ENCODE measurements around the gene HCK.
"Not testable (repeated sequence)": the region's sequence is repeated elsewhere in the genome, so short reads cannot be mapped to it uniquely, and the experiment has no call there.

HCK gene

DNA sequence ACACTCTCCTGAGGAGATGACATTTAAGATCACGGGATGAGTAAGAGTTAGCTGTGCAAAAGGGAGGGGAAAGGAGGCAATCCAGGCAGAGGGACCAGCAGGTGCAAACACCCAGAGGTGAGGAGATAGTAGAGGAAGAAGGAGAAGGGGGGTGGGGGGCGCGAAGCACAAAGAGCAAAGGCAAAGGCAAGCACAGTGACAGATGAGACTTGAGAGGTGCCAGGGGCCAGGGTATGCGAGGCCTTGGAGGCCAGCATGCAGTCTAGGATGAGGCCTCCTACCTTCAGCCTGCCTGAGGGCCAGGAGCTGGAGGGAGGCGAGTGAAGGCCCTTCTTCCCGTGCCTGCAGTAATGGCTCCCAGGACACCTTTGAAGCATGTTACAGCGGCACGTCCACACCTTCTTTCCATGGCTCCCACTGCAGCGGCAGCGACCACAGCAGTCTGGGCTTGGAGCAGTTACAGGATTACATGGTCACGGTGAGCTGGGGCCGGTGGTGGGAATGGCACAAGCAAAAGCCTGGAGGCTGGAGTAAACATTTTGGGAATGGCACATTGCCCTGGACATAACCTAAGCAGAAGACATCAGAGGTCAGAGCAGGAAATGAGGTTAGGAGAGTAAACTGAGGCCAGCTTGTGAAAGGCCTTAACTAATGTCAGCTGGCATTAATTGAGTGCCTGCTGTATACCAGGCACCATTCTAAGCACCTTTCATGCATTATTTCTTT lies 23.2 kb upstream of the HCK start:
- no peak for DNase-seq (ENCODE audit: low read depth in 4 of 4, low spot score in 1 of 4)

- DNase-seq (ENCODE audit: low read depth in 4 of 4, low spot score in 1 of 4): no peak
Observed at GRCh38 chr20:32029561-32029960, 22.5 kb upstream of the HCK start.

DNA sequence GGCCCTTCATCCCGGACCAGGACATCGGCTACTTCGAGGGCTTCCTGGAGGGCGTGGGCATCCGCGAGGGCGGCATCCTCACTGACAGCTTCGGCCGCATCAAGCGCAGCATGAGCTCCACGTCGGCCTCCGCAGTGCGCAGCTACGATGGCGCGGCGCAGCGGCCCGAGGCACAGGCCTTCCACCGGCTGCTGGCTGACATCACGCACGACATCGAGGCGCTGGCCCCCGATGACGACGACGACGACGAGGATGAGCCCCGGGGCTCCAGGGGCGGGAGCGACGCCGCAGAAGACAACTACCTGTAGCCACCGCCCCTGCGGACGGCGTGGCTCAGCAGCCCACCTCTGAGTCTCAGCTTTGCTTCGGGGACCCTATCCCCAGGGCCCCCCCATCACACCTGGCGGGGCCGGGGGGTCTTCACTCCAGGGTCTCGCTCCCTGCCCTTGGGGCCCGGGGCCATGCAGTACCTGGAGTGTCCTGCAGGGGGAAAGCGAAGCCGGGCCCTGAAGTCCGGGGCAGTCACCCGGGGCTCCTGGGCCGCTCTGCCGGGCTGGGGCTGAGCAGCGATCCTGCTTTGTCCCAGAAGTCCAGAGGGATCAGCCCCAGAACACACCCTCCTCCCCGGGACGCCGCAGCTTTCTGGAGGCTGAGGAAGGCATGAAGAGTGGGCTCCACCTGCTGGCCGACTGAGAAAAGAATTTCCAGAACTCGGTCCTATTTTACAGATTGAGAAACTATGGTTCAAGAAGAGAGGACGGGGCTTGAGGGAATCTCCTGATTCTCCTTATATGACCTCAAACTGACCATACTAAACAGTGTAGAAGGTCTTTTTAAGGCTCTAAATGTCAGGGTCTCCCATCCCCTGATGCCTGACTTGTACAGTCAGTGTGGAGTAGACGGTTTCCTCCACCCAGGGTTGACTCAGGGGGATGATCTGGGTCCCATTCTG lies 20.8 kb upstream of the HCK start:
- peak; percentile 22 to 39 (median 30) for DNase-seq (ENCODE audit: low read depth in 4 of 4, low spot score in 1 of 4)

DNA sequence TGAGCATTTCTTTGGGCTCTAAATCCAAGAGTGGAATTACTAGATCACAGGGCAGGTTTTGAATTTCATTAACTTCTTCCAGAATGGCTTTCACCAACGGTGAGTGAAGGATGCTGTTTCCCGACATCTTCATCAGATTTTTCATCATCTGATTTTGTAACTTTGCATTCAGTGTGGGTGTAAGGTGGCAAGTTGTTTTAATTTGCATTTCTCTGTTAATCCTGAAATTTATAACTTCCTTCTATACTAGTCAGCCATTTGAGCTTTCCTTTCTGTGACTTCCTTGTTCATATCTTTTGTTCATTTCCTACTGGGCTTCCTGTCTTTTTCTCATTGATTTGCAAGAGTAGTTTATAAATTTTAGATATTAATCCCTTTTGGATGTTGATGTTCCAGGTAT lies 18.7 kb upstream of the HCK start:
- DNase-seq (ENCODE audit: low read depth in 4 of 4, low spot score in 1 of 4): no peak

GRCh38 chr20:32033721-32034120 lies 18.3 kb upstream of the HCK start:
- not testable (repeated sequence) for DNase-seq (ENCODE audit: low read depth in 4 of 4, low spot score in 1 of 4)

- DNase-seq (ENCODE audit: low read depth in 4 of 4, low spot score in 1 of 4): no peak
Observed at GRCh38 chr20:32034581-32035425, 17.2 kb upstream of the HCK start.

GRCh38 chr20:32035426-32035779 lies 16.6 kb upstream of the HCK start:
- DNase-seq (ENCODE audit: low read depth in 4 of 4, low spot score in 1 of 4): no peak

GRCh38 chr20:32036252-32036651 lies 15.8 kb upstream of the HCK start:
- no peak for DNase-seq (ENCODE audit: low read depth in 4 of 4, low spot score in 1 of 4)

- DNase-seq (ENCODE audit: low read depth in 4 of 4, low spot score in 1 of 4): no peak
Observed at GRCh38 chr20:32036716-32037485, 15.1 kb upstream of the HCK start.

DNA sequence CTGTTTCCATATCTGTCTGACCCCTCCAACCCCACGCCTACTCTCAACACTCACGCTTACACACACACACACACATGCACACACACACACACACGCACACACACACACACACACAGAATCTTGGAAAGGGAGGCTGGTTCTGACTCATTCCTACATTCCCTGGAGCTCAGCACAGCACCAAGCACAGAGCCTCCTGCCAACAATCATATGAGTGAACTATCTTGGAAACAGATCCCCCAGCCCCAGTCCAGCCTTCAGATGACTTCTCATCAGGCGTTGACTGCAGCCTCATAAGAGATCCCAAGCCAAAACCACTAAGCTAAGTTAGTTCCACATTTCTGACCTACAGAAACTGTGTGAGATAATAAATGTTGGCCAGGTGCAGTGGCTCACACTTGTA lies 14.1 kb upstream of the HCK start:
- no peak for DNase-seq (ENCODE audit: low read depth in 4 of 4, low spot score in 1 of 4)

DNA sequence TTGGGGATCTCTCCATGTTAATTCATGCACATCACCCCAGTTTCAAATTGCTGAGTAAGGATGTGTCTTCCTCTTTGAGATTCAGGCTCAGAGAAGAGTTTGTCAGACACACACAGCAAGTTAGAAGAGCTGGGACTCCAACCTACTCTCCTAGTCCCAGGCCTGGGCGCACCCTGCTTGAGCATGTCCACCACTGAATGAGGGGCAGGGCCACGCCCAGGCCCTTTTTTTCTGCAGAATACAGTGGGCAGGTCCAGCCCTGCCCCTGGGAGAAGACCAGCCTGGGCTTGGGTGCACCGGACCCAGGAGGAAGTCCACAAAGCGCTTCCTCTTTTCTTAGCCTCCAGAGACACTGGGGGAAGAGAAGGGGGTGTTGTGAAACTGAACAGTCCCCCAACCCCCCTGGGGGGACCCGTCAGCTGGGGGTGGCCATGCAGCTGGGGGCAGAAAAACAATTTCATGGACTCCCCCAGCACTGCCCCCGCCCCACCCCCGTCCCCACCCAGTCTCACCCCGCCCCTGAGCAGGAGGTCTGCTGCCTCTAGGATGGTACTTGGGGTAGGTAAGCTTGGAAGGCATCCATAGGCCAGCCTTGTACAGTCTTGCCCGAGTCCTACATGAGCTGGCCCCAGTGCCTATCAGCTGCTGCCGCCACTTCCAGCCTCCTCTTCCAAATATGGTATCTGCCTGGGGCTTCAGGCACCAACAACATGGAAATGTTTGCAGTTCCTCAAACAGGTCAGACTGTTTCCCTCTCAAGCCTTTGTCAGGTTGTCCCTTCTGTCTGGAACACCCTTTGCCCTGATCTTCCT lies 11.7 kb upstream of the HCK start:
- DNase-seq (ENCODE audit: low read depth in 4 of 4, low spot score in 1 of 4): no peak

DNA sequence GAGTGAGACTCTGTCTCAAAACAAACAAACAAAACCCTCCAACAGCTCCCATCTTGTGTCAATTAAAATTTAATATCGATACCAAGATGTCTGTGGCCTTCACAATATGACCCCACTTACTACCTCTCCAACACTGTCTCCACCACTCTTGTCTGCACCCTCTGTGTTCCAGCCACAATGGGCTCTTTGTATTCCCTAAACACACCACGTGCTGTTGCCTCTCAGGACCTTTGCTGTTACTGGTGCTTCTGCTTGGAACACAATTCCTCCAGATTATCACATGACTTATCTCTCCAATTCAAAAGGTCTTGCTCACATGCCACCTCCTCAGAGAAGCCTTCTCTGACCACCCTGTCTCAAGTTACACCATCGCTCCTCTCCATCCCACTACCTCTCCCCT lies 6.0 kb upstream of the HCK start:
- DNase-seq (ENCODE audit: low read depth in 4 of 4, low spot score in 1 of 4): no peak

DNA sequence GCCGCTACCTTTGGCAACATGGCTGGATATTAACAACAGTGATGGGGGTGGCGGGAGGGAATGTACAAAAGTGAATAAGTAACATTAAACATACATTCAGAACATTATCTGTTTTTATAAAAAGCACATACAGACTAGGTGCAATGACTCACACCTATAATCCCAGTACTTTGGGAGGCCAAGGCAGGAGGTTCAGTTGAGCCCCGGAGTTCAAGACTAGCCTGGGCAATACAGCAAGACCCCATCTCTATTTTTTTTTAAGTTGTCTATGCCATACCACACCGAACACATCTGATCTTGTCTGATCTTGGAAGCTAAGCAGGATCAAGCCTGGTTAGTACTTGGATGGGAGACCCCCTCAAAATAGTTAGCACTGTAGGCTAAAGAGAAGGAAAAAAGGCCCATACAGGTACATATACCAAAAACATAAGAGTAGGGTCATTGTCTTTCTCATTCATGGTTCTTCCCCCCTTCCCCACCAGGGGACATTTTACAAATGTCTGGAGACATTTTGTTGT lies 1.7 kb upstream of the HCK start:
- no peak for DNase-seq (ENCODE audit: low read depth in 4 of 4, low spot score in 1 of 4)

GRCh38 chr20:32050851-32051556 lies 1.0 kb upstream of the HCK start:
- no peak for DNase-seq (ENCODE audit: low read depth in 4 of 4, low spot score in 1 of 4)

- no peak for DNase-seq (ENCODE audit: low read depth in 4 of 4, low spot score in 1 of 4)
Observed at GRCh38 chr20:32051720-32052089, 337 bp upstream of the HCK start.

DNA sequence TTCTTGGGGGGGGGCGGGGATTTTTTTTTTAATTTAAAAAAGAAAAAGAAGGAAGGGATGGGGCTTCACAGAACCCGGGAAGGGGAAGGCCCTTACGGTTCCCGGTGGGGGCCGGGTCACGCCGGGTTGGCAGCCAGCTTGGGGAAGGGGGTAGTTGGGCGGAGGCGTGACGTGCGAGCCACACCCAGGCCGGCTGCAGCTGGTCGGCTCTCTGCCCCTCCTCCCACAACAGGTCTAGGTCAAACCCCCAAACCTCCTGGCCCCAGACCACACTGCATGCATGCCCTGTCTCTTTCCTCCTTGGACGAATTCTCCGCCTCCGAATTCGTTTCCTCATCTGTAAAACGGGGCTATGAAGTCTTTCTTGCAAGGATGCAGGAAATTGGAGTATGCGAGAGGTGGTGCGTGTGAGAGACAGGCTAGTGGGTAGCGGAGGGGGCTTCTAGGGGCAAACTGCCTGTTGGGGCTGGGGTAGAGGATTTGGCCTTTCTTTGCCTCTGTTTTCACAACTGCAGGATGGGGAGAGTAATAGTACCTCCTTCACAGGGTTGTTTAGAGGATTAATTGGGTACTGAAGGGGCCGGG lies 828 bp downstream of the HCK start:
- no peak for DNase-seq (ENCODE audit: low read depth in 4 of 4, low spot score in 1 of 4)

- DNase-seq (ENCODE audit: low read depth in 4 of 4, low spot score in 1 of 4): no peak
Observed at GRCh38 chr20:32053648-32054047, 1.6 kb downstream of the HCK start.

- no peak for DNase-seq (ENCODE audit: low read depth in 4 of 4, low spot score in 1 of 4)
Observed at GRCh38 chr20:32056708-32057483, 4.9 kb downstream of the HCK start.
